Loucy (cell line): ENCODE measurements around the gene MYCBPAP.

Source experiments
- H2AFZ ChIP-seq: fragments of 200-600 bp; sonication (generic); 2 replicates; pipeline ENCODE4 v1.6.0; 2016; ENCODE audit warnings: antibody characterized with exemption, mild to moderate bottlenecking, low read length, moderate library complexity
- H3F3A ChIP-seq: fragments of 200-600 bp; 2 replicates; pipeline ENCODE4 v1.6.0; 2016; ENCODE audit warnings: antibody characterized with exemption, low read depth, mild to moderate bottlenecking
- H3K27me3 ChIP-seq: fragments of 200-600 bp; sonication (generic); 2 replicates; pipeline ENCODE4 v1.6.1; 2014; ENCODE audit warnings: low read length, mild to moderate bottlenecking; ENCODE audit not compliant: insufficient read depth, poor library complexity, severe bottlenecking
- H3K36me3 ChIP-seq: fragments of 200-600 bp; sonication (generic); 2 replicates; pipeline ENCODE4 v1.6.1; 2016; ENCODE audit warnings: low read length; ENCODE audit not compliant: insufficient read depth
- H3K4me1 ChIP-seq: fragments of 200-600 bp; sonication (generic); 2 replicates; pipeline ENCODE4 v1.5.1; 2014; ENCODE audit warnings: low read length, mild to moderate bottlenecking; ENCODE audit not compliant: insufficient read depth, poor library complexity, severe bottlenecking
- H3K4me2 ChIP-seq: fragments of 200-600 bp; sonication (generic); 2 replicates; pipeline ENCODE4 v1.6.0; 2014; ENCODE audit warnings: antibody characterized with exemption, low read length, low read depth, mild to moderate bottlenecking; ENCODE audit not compliant: poor library complexity, severe bottlenecking
- H3K4me3 ChIP-seq: fragments of 200-600 bp; sonication (generic); 2 replicates; pipeline ENCODE4 v1.5.1; 2014; ENCODE audit warnings: low read length, mild to moderate bottlenecking, mixed read lengths; ENCODE audit not compliant: poor library complexity, severe bottlenecking
- H3K79me2 ChIP-seq: fragments of 200-600 bp; sonication (generic); 2 replicates; pipeline ENCODE4 v1.6.1; 2014; ENCODE audit warnings: low read length; ENCODE audit not compliant: insufficient read depth
- H3K9ac ChIP-seq: fragments of 200-600 bp; sonication (generic); 2 replicates; pipeline ENCODE4 v1.6.0; 2014; ENCODE audit warnings: mild to moderate bottlenecking, low read depth, low read length, moderate library complexity; ENCODE audit not compliant: poor library complexity, severe bottlenecking
- H3K9me2 ChIP-seq: fragments of 200-600 bp; sonication (generic); replicated peaks from 2 replicates; pipeline ENCODE4 v1.6.1; 2016; ENCODE audit warnings: low read depth, low read length, mixed read lengths
- H3K9me3 ChIP-seq: fragments of 200-600 bp; sonication (generic); 2 replicates; pipeline ENCODE4 v1.6.1; 2014; ENCODE audit warnings: mild to moderate bottlenecking, antibody characterized with exemption, low read length, low read depth; ENCODE audit not compliant: insufficient read depth
- H4K20me1 ChIP-seq: fragments of 200-600 bp; sonication (generic); 2 replicates; pipeline ENCODE4 v1.6.0; 2014; ENCODE audit warnings: antibody characterized with exemption, low read length, mild to moderate bottlenecking; ENCODE audit not compliant: insufficient read depth, poor library complexity, severe bottlenecking
- CTCF ChIP-seq: fragments of 200-600 bp; sonication (generic); conservative IDR thresholded peaks from 2 replicates; pipeline ENCODE4 v1.5.1; 2014; ENCODE audit warnings: mild to moderate bottlenecking, antibody characterized with exemption, low read length
- EZH2phosphoT487 ChIP-seq: fragments of 200-600 bp; IDR thresholded peaks from 2 replicates; pipeline ENCODE4 v1.6.1; 2018; ENCODE audit warnings: antibody characterized with exemption, mild to moderate bottlenecking, moderate library complexity, borderline replicate concordance

MYCBPAP gene

GRCh38 chr17:50547736-50548083 lies 39.5 kb downstream of the MYCBPAP start:
- peak overlapping the region; percentile 93 for H3K4me2 ChIP-seq
- H3K4me3 ChIP-seq: peak overlapping the region; percentile 89
- H3K4me1 ChIP-seq: peaks cover 18% of the 10 kb centered on the region
- no peaks in the 10 kb centered on the region for H3K27me3 ChIP-seq
- H3K9me3 ChIP-seq: no peaks in the 10 kb centered on the region
- no peaks in the 10 kb centered on the region for H3F3A ChIP-seq
- H4K20me1 ChIP-seq: no peaks in the 10 kb centered on the region
- peak overlapping the region; percentile 89 for H3K9ac ChIP-seq
- no peaks in the 10 kb centered on the region for H3K9me2 ChIP-seq
- H2AFZ ChIP-seq: peak overlapping the region; percentile 71; the same call in 1 of the 2 replicates
- H3K36me3 ChIP-seq: no peaks in the 10 kb centered on the region
- H3K79me2 ChIP-seq: peaks cover 16% of the 10 kb centered on the region
- no peak for TF ChIP-seq EZH2phosphoT487
- no peak for TF ChIP-seq CTCF

- no peaks in the 10 kb centered on the region for H3K9me2 ChIP-seq
- no peaks in the 10 kb centered on the region for H4K20me1 ChIP-seq
- peaks cover 16% of the 10 kb centered on the region for H3K79me2 ChIP-seq
- no peaks in the 10 kb centered on the region for H3K36me3 ChIP-seq
- no peaks in the 10 kb centered on the region for H3F3A ChIP-seq
- H3K27me3 ChIP-seq: no peaks in the 10 kb centered on the region
- peaks cover 13% of the 10 kb centered on the region for H3K4me1 ChIP-seq
- H3K9ac ChIP-seq: peak overlapping the region; percentile 89
- TF ChIP-seq EZH2phosphoT487: no peak
- no peak for TF ChIP-seq CTCF
- no peaks in the 10 kb centered on the region for H3K9me3 ChIP-seq
- no peak overlapping the region for H2AFZ ChIP-seq
- H3K4me2 ChIP-seq: no peak overlapping the region
- H3K4me3 ChIP-seq: no peak overlapping the region
These were observed 40.6 kb downstream of the MYCBPAP start for GRCh38 chr17:50548831-50549230.

- no peak overlapping the region for H3K4me3 ChIP-seq
- no peak overlapping the region for H3K9ac ChIP-seq
- no peaks in the 10 kb centered on the region for H3K36me3 ChIP-seq
- H3K27me3 ChIP-seq: no peaks in the 10 kb centered on the region
- no peak overlapping the region for H3K4me2 ChIP-seq
- H3K9me3 ChIP-seq: no peaks in the 10 kb centered on the region
- H3K9me2 ChIP-seq: no peaks in the 10 kb centered on the region
- H3F3A ChIP-seq: no peaks in the 10 kb centered on the region
- peaks cover 16% of the 10 kb centered on the region for H3K79me2 ChIP-seq
- no peak overlapping the region for H2AFZ ChIP-seq
- H4K20me1 ChIP-seq: no peaks in the 10 kb centered on the region
- H3K4me1 ChIP-seq: peaks cover 13% of the 10 kb centered on the region
- TF ChIP-seq EZH2phosphoT487: no peak
- no peak for TF ChIP-seq CTCF
These were observed 41.2 kb downstream of the MYCBPAP start for GRCh38 chr17:50549256-50549941.
